COR-L47 (cell line): Measurements from ENCODE around the gene CACNA1G.

Source experiments
- DNase-seq: peaks from one replicate; lab custom pipeline; 2025; lab: John Stamatoyannopoulos, UW

The CACNA1G gene

DNA sequence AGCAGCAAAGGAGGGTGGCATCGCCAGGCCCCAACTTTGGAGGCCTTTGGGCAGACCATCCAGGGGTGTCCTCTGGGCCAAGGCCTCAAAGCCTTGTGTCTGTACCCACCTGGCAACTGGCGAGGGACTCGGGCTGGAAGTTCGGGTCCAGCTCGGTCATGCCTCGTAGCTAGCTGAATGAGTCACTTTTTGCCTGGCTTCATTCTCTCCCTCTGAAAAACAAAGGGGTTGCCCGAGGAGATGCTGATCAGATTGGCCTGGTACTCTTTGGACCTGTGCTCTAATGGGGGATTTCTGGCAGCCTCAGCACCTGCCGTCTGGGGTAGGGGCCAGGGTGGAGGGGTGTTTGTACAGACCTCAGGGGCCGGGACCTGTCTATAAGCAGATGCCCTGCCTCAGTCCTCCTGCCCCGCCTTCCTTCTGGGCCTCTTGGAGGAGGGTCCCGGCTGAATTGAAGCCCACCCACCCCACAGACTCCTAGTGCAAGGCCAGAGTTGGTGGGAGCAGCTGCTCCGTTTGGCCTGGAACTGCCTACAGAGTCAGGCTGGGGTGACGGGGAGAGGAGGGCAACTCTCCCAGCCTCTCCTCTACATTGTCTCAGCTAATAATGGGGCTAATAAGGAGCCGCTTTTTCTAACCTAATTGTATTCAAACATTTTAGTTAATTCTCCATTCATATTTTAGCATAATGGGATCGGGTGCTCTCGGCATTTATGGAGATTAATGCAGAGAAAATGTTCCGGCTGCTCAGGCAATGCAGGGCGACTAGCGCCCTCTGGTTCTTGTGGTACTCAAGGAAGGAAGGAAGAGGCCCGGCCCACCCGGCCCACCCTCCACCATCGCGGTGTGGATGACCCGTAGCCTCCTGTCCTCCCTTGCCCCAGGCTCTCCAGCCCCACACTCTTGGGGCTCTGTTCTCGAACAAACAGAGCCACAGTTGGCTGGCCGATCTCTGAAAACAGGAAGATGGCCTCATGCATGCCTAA lies 52.8 kb downstream of the CACNA1G start:
- no peak for DNase-seq

- no peak for DNase-seq
These were observed 54.0 kb downstream of the CACNA1G start for GRCh38 chr17:50614471-50615051.

GRCh38 chr17:50615828-50616227 lies 55.3 kb downstream of the CACNA1G start:
- DNase-seq: no peak

GRCh38 chr17:50618300-50618699 lies 57.8 kb downstream of the CACNA1G start:
- no peak for DNase-seq

DNA sequence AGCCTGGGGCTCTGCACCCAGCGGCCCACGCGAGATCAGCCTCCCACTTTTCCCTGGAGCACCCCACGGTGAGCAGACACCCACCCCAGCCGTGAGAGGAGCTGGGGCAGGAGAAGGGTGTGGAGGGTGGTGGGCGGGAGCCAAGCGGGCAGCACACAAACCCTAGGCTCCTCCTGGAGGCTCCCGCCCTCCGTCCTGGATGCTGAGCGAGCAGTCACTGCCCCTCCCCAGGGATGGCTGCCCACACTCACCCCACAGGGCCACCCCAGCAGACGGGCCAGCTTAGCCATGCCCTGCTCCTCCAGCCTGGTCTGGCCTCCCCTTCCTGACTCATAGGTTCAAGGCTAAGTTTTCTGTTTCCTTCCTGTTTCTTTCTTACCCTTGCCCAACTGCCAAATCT lies 58.4 kb downstream of the CACNA1G start:
- DNase-seq: no peak

GRCh38 chr17:50619489-50619888 lies 59.0 kb downstream of the CACNA1G start:
- DNase-seq: no peak

DNA sequence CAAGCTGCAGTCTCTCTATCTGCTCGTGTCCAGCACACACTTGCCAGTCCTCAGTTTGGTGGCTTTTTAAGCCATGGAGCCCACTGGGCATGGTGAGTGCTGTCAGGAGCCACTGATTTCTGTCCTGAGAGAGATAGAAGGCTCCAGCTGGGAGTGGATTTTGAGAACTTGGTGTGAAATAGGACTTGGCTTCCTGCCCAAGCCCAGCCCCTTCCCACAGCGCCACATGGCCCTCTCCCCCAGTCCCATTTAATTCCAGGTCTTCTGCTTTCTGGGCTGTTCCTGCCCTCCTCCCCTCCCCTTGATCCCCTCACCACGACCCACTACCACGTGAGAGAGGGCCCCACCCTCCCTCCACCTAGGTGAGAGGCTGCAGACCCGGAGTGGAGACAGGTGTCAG lies 59.7 kb downstream of the CACNA1G start:
- no peak for DNase-seq

- DNase-seq: no peak
These were observed 60.3 kb downstream of the CACNA1G start for GRCh38 chr17:50620858-50621257.

GRCh38 chr17:50621574-50622031 lies 61.1 kb downstream of the CACNA1G start:
- no peak for DNase-seq

DNA sequence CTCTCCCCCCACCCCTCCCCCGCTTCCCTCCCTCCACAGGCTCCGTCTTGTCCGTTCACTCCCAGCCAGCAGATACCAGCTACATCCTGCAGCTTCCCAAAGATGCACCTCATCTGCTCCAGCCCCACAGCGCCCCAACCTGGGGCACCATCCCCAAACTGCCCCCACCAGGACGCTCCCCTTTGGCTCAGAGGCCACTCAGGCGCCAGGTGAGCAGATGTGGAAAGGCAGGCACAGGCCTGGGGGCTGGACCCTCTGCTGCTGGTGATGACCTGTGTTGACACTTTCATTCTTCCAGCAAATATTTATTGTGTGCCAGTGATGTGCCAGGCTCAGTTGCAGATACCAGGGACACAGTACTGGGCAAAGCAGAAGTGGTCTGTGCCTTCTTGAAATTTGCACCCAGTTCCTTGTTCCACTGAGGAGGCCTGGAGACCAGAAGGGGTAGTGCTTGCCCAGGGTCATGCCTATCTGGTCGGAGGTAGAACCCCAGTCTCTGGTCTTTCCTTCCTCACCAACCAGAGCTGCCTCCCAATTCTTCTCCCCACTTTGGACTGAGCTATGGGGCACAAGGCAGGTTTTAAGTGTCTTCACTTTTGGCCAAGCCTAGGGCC lies 63.9 kb downstream of the CACNA1G start:
- no peak for DNase-seq

DNA sequence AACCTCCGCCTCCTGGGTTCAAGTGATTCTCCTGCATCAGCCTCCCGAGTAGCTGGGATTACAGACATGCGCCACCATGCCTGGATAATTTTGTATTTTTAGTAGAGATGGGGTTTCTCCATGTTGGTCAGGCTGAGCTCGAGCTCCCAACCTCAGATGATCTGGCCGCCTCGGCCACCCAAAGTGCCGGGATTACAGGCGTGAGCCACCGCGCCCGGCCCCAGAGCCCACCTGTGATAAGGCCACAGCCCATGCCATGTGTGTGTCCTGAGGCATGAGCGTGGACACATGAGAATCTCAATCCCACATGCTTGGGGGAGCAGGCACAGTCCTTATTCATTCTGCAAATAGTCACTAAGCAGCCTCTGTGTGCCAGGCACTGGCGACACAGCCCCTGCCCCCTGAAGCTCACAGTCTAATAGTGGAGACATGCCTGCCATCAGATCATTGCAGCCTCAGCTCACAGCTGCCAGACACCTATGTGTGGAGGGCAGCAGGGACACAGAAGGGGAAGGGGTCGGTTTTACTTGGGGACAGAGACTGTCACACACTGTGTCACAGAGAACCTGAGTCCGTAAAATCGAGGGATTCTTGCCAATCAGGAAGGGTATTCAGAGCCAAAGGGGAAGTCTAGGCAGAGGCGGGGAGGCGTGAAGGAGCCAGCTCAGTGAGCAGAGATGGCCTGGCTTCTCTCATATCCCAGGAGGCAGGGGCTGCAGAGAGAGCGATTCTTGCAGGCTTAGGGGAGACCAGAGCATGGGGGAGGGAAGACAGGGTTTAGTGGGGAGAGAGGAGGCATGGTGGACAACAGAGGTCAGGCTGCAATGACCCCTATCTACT lies 64.7 kb downstream of the CACNA1G start:
- no peak for DNase-seq

DNA sequence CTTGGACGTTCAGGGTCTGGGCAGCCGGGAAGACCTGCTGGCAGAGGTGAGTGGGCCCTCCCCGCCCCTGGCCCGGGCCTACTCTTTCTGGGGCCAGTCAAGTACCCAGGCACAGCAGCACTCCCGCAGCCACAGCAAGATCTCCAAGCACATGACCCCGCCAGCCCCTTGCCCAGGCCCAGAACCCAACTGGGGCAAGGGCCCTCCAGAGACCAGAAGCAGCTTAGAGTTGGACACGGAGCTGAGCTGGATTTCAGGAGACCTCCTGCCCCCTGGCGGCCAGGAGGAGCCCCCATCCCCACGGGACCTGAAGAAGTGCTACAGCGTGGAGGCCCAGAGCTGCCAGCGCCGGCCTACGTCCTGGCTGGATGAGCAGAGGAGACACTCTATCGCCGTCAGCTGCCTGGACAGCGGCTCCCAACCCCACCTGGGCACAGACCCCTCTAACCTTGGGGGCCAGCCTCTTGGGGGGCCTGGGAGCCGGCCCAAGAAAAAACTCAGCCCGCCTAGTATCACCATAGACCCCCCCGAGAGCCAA lies 65.6 kb downstream of the CACNA1G start:
- DNase-seq: peak; percentile 53

DNA sequence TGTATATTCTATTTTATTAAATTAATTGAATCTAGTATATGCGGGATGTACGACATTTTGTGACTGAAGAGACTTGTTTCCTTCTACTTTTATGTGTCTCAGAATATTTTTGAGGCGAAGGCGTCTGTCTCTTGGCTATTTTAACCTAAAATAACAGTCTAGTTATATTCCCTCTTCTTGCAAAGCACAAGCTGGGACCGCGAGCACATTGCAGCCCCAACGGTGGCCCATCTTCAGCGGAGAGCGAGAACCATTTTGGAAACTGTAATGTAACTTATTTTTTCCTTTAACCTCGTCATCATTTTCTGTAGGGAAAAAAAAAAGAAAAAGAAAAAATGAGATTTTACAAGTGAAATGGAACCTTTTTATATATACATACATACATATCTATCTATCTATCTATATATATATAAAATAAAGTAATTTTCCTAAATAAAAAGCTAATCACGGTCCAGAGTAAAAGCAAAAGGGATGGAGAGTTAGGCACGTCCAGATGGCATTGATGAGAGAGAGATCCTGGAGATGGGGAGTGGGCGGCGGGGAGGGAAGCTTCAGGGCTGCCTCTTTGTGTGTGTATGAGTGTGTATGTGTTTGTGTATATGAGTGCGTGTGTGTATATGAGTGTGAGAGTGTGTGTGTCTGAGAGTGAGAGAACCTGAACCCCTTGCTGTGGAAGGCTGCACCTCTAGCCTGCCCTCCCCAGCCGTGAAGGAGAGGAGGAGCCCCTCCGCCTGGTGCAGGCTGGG lies 66.7 kb downstream of the CACNA1G start:
- no peak for DNase-seq

DNA sequence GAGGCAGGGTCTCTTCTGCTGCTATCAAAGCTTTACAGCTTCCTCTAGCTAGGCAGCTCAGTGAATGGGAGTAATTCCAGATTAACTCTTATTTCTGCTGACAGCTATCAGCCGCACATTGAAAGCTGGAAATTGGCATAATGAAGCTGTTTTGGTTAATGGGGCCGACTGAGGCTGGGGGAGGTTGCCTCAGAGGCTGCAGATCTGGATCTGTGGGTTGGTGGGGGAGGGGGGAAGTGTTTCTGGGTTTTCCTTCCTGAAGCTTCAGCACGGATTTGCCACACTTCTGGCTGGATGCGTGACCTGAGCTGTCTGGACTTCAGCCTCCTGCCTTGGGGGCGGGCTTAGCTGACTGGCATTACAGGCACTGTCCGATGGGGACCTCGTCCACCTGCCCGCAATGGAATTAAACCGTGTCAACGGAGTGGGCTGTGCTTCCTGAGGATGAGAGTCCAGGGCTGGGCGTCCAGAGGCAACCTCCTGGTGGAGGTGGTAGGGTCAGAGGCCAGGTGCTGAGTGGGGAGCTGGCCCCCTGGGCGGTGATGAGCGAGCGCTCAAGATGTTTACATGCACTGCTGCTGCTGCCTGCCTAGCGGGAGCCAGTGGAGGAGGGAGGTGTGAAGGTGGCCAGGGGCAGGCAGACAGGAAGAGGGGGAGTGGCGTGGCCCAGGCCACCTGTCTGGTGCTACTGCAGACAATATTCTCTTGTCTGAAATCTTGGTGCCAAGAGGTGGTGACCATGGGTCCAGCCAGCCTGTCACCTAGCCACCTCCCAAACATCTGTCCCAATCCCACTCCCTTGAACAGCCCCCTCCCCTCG lies 67.5 kb downstream of the CACNA1G start:
- peak; percentile 62 for DNase-seq

- no peak for DNase-seq
These were observed 69.4 kb downstream of the CACNA1G start for GRCh38 chr17:50629902-50630301.

DNA sequence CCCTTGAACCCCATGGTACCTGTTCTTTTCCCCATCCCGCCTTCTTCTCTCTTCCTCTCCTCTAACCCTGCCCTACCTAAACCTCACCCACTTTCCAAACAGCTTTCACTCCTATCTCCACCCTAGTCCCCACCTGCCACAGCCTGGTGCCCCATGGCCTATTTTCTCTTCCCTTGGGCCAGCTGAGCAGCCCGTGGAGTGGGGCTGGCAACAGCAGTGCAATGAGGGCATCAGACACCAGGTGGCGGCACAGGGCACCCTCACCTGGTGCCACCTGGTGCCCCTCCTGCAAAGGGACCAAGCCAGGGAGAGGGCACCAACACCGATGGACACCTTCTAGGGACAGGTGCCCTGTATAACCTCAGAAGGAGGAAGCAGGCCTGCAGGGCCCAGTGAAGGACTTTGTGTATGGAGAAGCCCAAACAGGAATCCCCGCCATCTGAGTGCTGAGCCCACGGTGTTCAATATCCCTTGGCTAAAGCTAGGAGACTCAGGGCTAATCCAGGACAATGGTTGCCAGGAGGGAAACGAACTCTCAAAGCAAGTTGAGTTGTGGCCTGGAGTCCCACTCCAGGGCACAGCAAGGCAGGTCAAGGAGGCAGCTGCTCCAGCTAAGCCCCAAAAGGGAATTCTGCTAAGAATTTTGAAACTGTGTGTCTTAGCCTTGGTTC lies 70.1 kb downstream of the CACNA1G start:
- DNase-seq: peak; percentile 31

- no peak for DNase-seq
These were observed 70.8 kb downstream of the CACNA1G start for GRCh38 chr17:50631195-50631907.

GRCh38 chr17:50631908-50632571 lies 71.5 kb downstream of the CACNA1G start:
- no peak for DNase-seq
